ENCODE results near the gene SMIM33. TPM values are rescaled to one million over a fixed set of nuclear protein-coding genes. Genes with fewer than 3 reads are reported as not detected.
"Not testable (repeated sequence)": the region's sequence is repeated elsewhere in the genome, so short reads cannot be mapped to it uniquely, and the experiment has no call there.

SMIM33 gene
- total and polyA plus RNA-seq, 2 donors (not counting 1 experiment from before 2014, with no cell fraction given) = not detected

GRCh38 chr5:139435676-139436075 is 35.1 kb upstream of the SMIM33 start:
- Histone ChIP-seq H3K27me3 (ENCODE audit: control insufficient read depth, insufficient read depth, low read length) (no peaks in the 10 kb centered on the region), H3K9me3 (ENCODE audit: control insufficient read depth, insufficient read depth, low read depth, low read length) (no peaks in the 10 kb centered on the region), H4K20me1 (ENCODE audit: control insufficient read depth, extremely low read depth, insufficient read depth, low read length) (no peaks in the 10 kb centered on the region), H3K4me1 (ENCODE audit: control insufficient read depth, extremely low read depth, insufficient read depth, low read length) (peaks cover 4% of the 10 kb centered on the region), H3K4me2 (ENCODE audit: extremely low read depth, insufficient read depth, low read length) (no peak overlapping the region), H3K4me3 (replicated peaks in 1 of 4; ENCODE audit: control extremely low read depth in 1 of 4, insufficient read depth in 1 of 4, low read depth in 3 of 4, low read length in 4 of 4) (no peak overlapping the region), H2AFZ (ENCODE audit: low read length) (no peak overlapping the region), H3K9ac (ENCODE audit: insufficient read depth, low read length) (no peak overlapping the region), H3K79me2 (ENCODE audit: control insufficient read depth, insufficient read depth, low read length) (no peaks in the 10 kb centered on the region), H3K36me3 (ENCODE audit: control insufficient read depth, insufficient read depth, low read length) (peaks cover 1% of the 10 kb centered on the region), H3K27ac (ENCODE audit: insufficient read depth, low read length) (no peak overlapping the region)
- no peak for TF ChIP-seq CTCF (conservative IDR thresholded peaks at IDR 0.05 in 1 of 2, IDR thresholded peaks at IDR 0.05 in 1 of 2; ENCODE audit: low read depth in 1 of 2, low read length in 2 of 2)
- no peak for TF ChIP-seq EZH2 (IDR thresholded peaks at IDR 0.05; ENCODE audit: low read length, missing control alignments)
- DNase-seq (ENCODE audit: low read depth in 2 of 2) = no peak

GRCh38 chr5:139438707-139439012 is 32.1 kb upstream of the SMIM33 start:
- Histone ChIP-seq H3K4me2 (ENCODE audit: extremely low read depth, insufficient read depth, low read length) (peak overlapping the region; percentile 93), H4K20me1 (ENCODE audit: control insufficient read depth, extremely low read depth, insufficient read depth, low read length) (no peaks in the 10 kb centered on the region), H3K9me3 (ENCODE audit: control insufficient read depth, insufficient read depth, low read depth, low read length) (no peaks in the 10 kb centered on the region), H3K4me3 (replicated peaks in 1 of 4; ENCODE audit: control extremely low read depth in 1 of 4, insufficient read depth in 1 of 4, low read depth in 3 of 4, low read length in 4 of 4) (peak overlapping the region; percentile 70 to 98 (median 82)), H3K27me3 (ENCODE audit: control insufficient read depth, insufficient read depth, low read length) (no peaks in the 10 kb centered on the region), H2AFZ (ENCODE audit: low read length) (peak overlapping the region; percentile 73), H3K9ac (ENCODE audit: insufficient read depth, low read length) (peak overlapping the region; percentile 32), H3K4me1 (ENCODE audit: control insufficient read depth, extremely low read depth, insufficient read depth, low read length) (peaks cover 6% of the 10 kb centered on the region), H3K36me3 (ENCODE audit: control insufficient read depth, insufficient read depth, low read length) (no peaks in the 10 kb centered on the region), H3K27ac (ENCODE audit: insufficient read depth, low read length) (no peak overlapping the region), H3K79me2 (ENCODE audit: control insufficient read depth, insufficient read depth, low read length) (no peaks in the 10 kb centered on the region)
- no peak for TF ChIP-seq CTCF (conservative IDR thresholded peaks at IDR 0.05 in 1 of 2, IDR thresholded peaks at IDR 0.05 in 1 of 2; ENCODE audit: low read depth in 1 of 2, low read length in 2 of 2)
- no peak for TF ChIP-seq EZH2 (IDR thresholded peaks at IDR 0.05; ENCODE audit: low read length, missing control alignments)
- no peak for DNase-seq (ENCODE audit: low read depth in 2 of 2)

- Histone ChIP-seq H3K36me3 (ENCODE audit: control insufficient read depth, insufficient read depth, low read length) (no peaks in the 10 kb centered on the region), H3K27ac (ENCODE audit: insufficient read depth, low read length) (peak within 1 kb of the TSS; percentile 95), H3K79me2 (ENCODE audit: control insufficient read depth, insufficient read depth, low read length) (no peaks in the 10 kb centered on the region), H2AFZ (ENCODE audit: low read length) (peak within 1 kb of the TSS; percentile 100), H3K4me1 (ENCODE audit: control insufficient read depth, extremely low read depth, insufficient read depth, low read length) (peaks cover 7% of the 10 kb centered on the region), H4K20me1 (ENCODE audit: control insufficient read depth, extremely low read depth, insufficient read depth, low read length) (no peaks in the 10 kb centered on the region), H3K9me3 (ENCODE audit: control insufficient read depth, insufficient read depth, low read depth, low read length) (no peaks in the 10 kb centered on the region), H3K4me3 (replicated peaks in 1 of 4; ENCODE audit: control extremely low read depth in 1 of 4, insufficient read depth in 1 of 4, low read depth in 3 of 4, low read length in 4 of 4) (peak within 1 kb of the TSS; percentile 70 to 98 (median 82)), H3K27me3 (ENCODE audit: control insufficient read depth, insufficient read depth, low read length) (no peaks in the 10 kb centered on the region), H3K9ac (ENCODE audit: insufficient read depth, low read length) (peak within 1 kb of the TSS; percentile 95), H3K4me2 (ENCODE audit: extremely low read depth, insufficient read depth, low read length) (peak within 1 kb of the TSS; percentile 93)
- peak; percentile 83 to 90 for DNase-seq (ENCODE audit: low read depth in 2 of 2)
- TF ChIP-seq CTCF (conservative IDR thresholded peaks at IDR 0.05 in 1 of 2, IDR thresholded peaks at IDR 0.05 in 1 of 2; ENCODE audit: low read depth in 1 of 2, low read length in 2 of 2) (no peak), EZH2 (IDR thresholded peaks at IDR 0.05; ENCODE audit: low read length, missing control alignments) (no peak)
Observed at GRCh38 chr5:139439013-139439903, 31.5 kb upstream of the SMIM33 start, which contains the start of gene DNAJC18. Gene DNAJC18 (minus strand): TSS chr5:139439525. CDS start chr5:139439445, 80 bp downstream.

- H3K27me3 ChIP-seq (ENCODE audit: control insufficient read depth, insufficient read depth, low read length); H4K20me1 ChIP-seq (ENCODE audit: control insufficient read depth, extremely low read depth, insufficient read depth, low read length); H3K9me3 ChIP-seq (ENCODE audit: control insufficient read depth, insufficient read depth, low read depth, low read length); H3K4me2 ChIP-seq (ENCODE audit: extremely low read depth, insufficient read depth, low read length); H3K4me3 ChIP-seq (replicated peaks in 1 of 4; ENCODE audit: control extremely low read depth in 1 of 4, insufficient read depth in 1 of 4, low read depth in 3 of 4, low read length in 4 of 4); H3K79me2 ChIP-seq (ENCODE audit: control insufficient read depth, insufficient read depth, low read length); H3K36me3 ChIP-seq (ENCODE audit: control insufficient read depth, insufficient read depth, low read length); H2AFZ ChIP-seq (ENCODE audit: low read length); H3K27ac ChIP-seq (ENCODE audit: insufficient read depth, low read length); H3K4me1 ChIP-seq (ENCODE audit: control insufficient read depth, extremely low read depth, insufficient read depth, low read length); DNase-seq (ENCODE audit: low read depth in 2 of 2); H3K9ac ChIP-seq (ENCODE audit: insufficient read depth, low read length): not testable (repeated sequence)
Observed at GRCh38 chr5:139440416-139440815, 30.4 kb upstream of the SMIM33 start.

All from fibroblast of lung (primary cell).